ENCODE measurements around the gene RFX2. TPM values are rescaled to one million over a fixed set of nuclear protein-coding genes. Genes with fewer than 3 reads are reported as not detected.
A peak's percentile ranks its signal among the peaks of the same experiment; 100 is the strongest.
"Not testable (repeated sequence)": the region's sequence is repeated elsewhere in the genome, so short reads cannot be mapped to it uniquely, and the experiment has no call there.

RFX2 gene
- total RNA-seq, 4 donors from 2014 or later = 12.6 to 17.3 (median 15.0) TPM

GRCh38 chr19:6076675-6077463, 33.4 kb downstream of the RFX2 start:
- 38 to 39% methylated on average over 13 of the region's 13 CpGs for WGBS, 2 donors
- Histone ChIP-seq H3K4me1 (peaks cover 0 to 37% (median 6%) of the 10 kb centered on the region in 4 donors), H3K4me3 (no peak overlapping the region), H3K27me3 (no peaks in the 10 kb centered on the region), H3K36me3 (no peaks in the 10 kb centered on the region), H3K9me3 (no peaks in the 10 kb centered on the region), H3K27ac (peak overlapping the region in 3 of 4 donors; percentile 67 to 88 (median 84))
- no peak for TF ChIP-seq POLR2A (IDR thresholded peaks at IDR 0.05)
- TF ChIP-seq EP300 (IDR thresholded peaks at IDR 0.05) = peak in 1 of 2 donors; percentile 29
- no peak for DNase-seq (ENCODE audit: low spot score in 2 of 2)

- TF ChIP-seq EP300 (IDR thresholded peaks at IDR 0.05) = no peak
- TF ChIP-seq CTCF (IDR thresholded peaks at IDR 0.05) = no peak
- TF ChIP-seq POLR2A (IDR thresholded peaks at IDR 0.05) = no peak
- Histone ChIP-seq H3K4me1 (peaks cover 0 to 40% (median 6%) of the 10 kb centered on the region in 4 donors), H3K27me3 (no peaks in the 10 kb centered on the region), H3K27ac (peak overlapping the region in 3 of 4 donors; percentile 67 to 88 (median 84)), H3K9me3 (no peaks in the 10 kb centered on the region), H3K4me3 (no peak overlapping the region), H3K36me3 (no peaks in the 10 kb centered on the region)
- no peak for DNase-seq (ENCODE audit: low spot score in 2 of 2)
- WGBS, 2 donors = 81 to 88% methylated on average over 7 of the region's 7 CpGs
Observed at GRCh38 chr19:6076291-6076665, 34.0 kb downstream of the RFX2 start.

GRCh38 chr19:6074709-6075403, 35.4 kb downstream of the RFX2 start:
- H3K36me3 ChIP-seq = no peaks in the 10 kb centered on the region
- no peaks in the 10 kb centered on the region for H3K27me3 ChIP-seq
- peak overlapping the region in 3 of 4 donors; percentile 30 to 88 (median 84) for H3K27ac ChIP-seq
- TF ChIP-seq EP300 (IDR thresholded peaks at IDR 0.05) (no peak), POLR2A (IDR thresholded peaks at IDR 0.05) (no peak), CTCF (IDR thresholded peaks at IDR 0.05) (no peak)
- DNase-seq (ENCODE audit: low spot score in 2 of 2) = no peak
- H3K4me3 ChIP-seq = no peak overlapping the region
- peaks cover 0 to 50% (median 6%) of the 10 kb centered on the region in 4 donors for H3K4me1 ChIP-seq
- 74 to 75% methylated on average over 7 of the region's 7 CpGs for WGBS, 2 donors
- H3K9me3 ChIP-seq = no peaks in the 10 kb centered on the region

GRCh38 chr19:6073858-6074708, 36.2 kb downstream of the RFX2 start:
- peaks cover 0 to 50% (median 6%) of the 10 kb centered on the region in 4 donors for H3K4me1 ChIP-seq
- peak overlapping the region in 1 of 4 donors; percentile 84 for H3K27ac ChIP-seq
- DNase-seq (ENCODE audit: low spot score in 2 of 2) = no peak
- TF ChIP-seq POLR2A (IDR thresholded peaks at IDR 0.05) (no peak), EP300 (IDR thresholded peaks at IDR 0.05) (no peak), CTCF (IDR thresholded peaks at IDR 0.05) (no peak)
- no peaks in the 10 kb centered on the region for H3K9me3 ChIP-seq
- no peaks in the 10 kb centered on the region for H3K27me3 ChIP-seq
- H3K36me3 ChIP-seq = no peaks in the 10 kb centered on the region
- 86 to 87% methylated on average over 17 of the region's 17 CpGs for WGBS, 2 donors
- no peak overlapping the region for H3K4me3 ChIP-seq

GRCh38 chr19:6073233-6073632, 37.1 kb downstream of the RFX2 start:
- not testable (repeated sequence) for H3K36me3 ChIP-seq; H3K27me3 ChIP-seq; H3K4me3 ChIP-seq; H3K27ac ChIP-seq; H3K9me3 ChIP-seq; DNase-seq (ENCODE audit: low spot score in 2 of 2)
- peaks cover 0 to 57% (median 6%) of the 10 kb centered on the region in 4 donors for H3K4me1 ChIP-seq
- WGBS, 2 donors = 85 to 89% methylated on average over 10 of the region's 10 CpGs
